Naive thymus-derived CD8-positive, alpha-beta T cell (primary cell): ENCODE data around the gene CSAG2. TPM values are rescaled to one million over a fixed set of nuclear protein-coding genes. Genes with fewer than 3 reads are reported as not detected.
"Not testable (repeated sequence)": the region's sequence is repeated elsewhere in the genome, so short reads cannot be mapped to it uniquely, and the experiment has no call there.

Source experiments
- ATAC-seq, 2 donors: fragments of 150-1000 bp; cut with Tn5 transposase in 1 of 2; sonication (Bioruptor Pico), chemical (Tn5 transposase) in 1 of 2; 1 replicate in 1 of 2; 2 replicates in 1 of 2; pipeline ENCODE4 v1.10.0; 2021; ENCODE audit warnings: mild to moderate bottlenecking in 2 of 2, moderate library complexity in 2 of 2
- POLR2A ChIA-PET: fragments of 350-600 bp; sonication (Branson Sonifier 250); formaldehyde crosslinking; loops from one replicate; lab custom pipeline; 2021; ENCODE audit warnings: antibody characterized with exemption; lab: Charles Lee
- DNase-seq, 10 donors: peaks; one replicate each; pipeline versions ENCODE4 v3.0.0 to v3.0.0-alpha.2; 2020 to 2022
- H3K27ac Mint-ChIP-seq, 10 donors: one replicate each; pipeline ENCODE4 v1.8.0; 2020 to 2022; ENCODE audit warnings: mild to moderate bottlenecking in 10 of 10, mixed read lengths in 10 of 10, moderate library complexity in 4 of 10, inconsistent platforms in 1 of 10
- H3K27me3 Mint-ChIP-seq, 5 donors: one replicate each; pipeline ENCODE4 v1.8.0; 2021 to 2022; ENCODE audit warnings: mixed read lengths in 5 of 5
- H3K36me3 Mint-ChIP-seq, 3 donors: one replicate each; pipeline ENCODE4 v1.8.0; 2020 to 2022; ENCODE audit warnings: mixed read lengths in 3 of 3, mild to moderate bottlenecking in 2 of 3, inconsistent platforms in 1 of 3
- H3K4me1 Mint-ChIP-seq, 4 donors: one replicate each; pipeline ENCODE4 v1.8.0; 2021 to 2022; ENCODE audit warnings: mixed read lengths in 4 of 4
- H3K4me3 Mint-ChIP-seq, 10 donors: one replicate each; pipeline ENCODE4 v1.8.0; 2020 to 2022; ENCODE audit warnings: mild to moderate bottlenecking in 10 of 10, mixed read lengths in 10 of 10, moderate library complexity in 6 of 10, inconsistent platforms in 1 of 10
- H3K9me3 Mint-ChIP-seq, 9 donors: one replicate each; pipeline ENCODE4 v1.8.0; 2020 to 2022; ENCODE audit warnings: mixed read lengths in 9 of 9, mild to moderate bottlenecking in 3 of 9, inconsistent platforms in 1 of 9, moderate library complexity in 1 of 9
- polyA plus RNA-seq, 3 donors: library from polyadenylated mRNA; unstranded; fragments of 300-500 nt; fragmentation: Illumina TruSeq; gene quantifications; one replicate each; pipeline ENCODE4 v1.2.3, GENCODE V29; 2021
- total RNA-seq, 8 experiments: library from RNA in 2 of 8; stranded (reverse) in 2 of 8; gene quantifications; one replicate each; pipeline ENCODE4 v1.2.3 and lab custom pipeline; 2021 to 2026

CSAG2 gene, protein sequence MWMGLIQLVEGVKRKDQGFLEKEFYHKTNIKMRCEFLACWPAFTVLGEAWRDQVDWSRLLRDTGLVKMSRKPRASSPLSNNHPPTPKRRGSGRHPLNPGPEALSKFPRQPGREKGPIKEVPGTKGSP
- not detected for total RNA-seq
- polyA plus RNA-seq, result not detected
- total RNA-seq (lab: John Stamatoyannopoulos, UW), result 0 reads per million in 6 experiments

- H3K36me3 Mint-ChIP-seq, H3K27ac Mint-ChIP-seq, POLR2A ChIA-PET, DNase-seq, H3K4me3 Mint-ChIP-seq, ATAC-seq, H3K4me1 Mint-ChIP-seq, H3K27me3 Mint-ChIP-seq, H3K9me3 Mint-ChIP-seq: not testable (repeated sequence)
Observed at GRCh38 chrX:152709173-152709572, at the start of gene CSAG2. Gene CSAG2, minus strand, starts transcription at chrX:152709273. Its CDS starts 161 bp downstream, at chrX:152709112.

DNA sequence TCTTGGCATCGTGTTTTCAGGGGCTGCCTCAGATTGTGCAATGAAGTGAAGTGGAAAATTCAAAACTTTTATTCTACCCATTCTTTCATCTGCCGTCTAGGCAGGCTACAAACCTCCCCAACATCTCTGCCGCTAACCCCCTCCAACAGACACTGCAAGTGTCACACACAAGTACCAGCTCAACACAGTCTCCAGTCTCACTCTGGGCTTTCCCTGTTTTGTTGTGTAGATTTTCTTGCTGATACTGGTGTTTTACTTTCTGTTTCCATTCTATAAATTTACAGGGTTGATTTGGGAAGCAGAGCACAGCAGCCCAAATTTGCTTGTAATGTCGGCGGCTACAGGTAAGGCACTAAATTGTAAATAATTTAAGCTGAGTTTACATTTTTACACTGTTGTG is 45.8 kb upstream of the CSAG2 start:
- H3K9me3 Mint-ChIP-seq, H3K27ac Mint-ChIP-seq, ATAC-seq, H3K27me3 Mint-ChIP-seq, H3K36me3 Mint-ChIP-seq, H3K4me1 Mint-ChIP-seq, DNase-seq, H3K4me3 Mint-ChIP-seq, POLR2A ChIA-PET: not testable (repeated sequence)

GRCh38 chrX:152753686-152754650 is 44.9 kb upstream of the CSAG2 start, which contains the start of gene MAGEA2:
Gene MAGEA2, minus strand, starts transcription at chrX:152753842. Its CDS starts 2,479 bp downstream, at chrX:152751363.
- H3K27ac Mint-ChIP-seq, H3K27me3 Mint-ChIP-seq, H3K4me1 Mint-ChIP-seq, H3K36me3 Mint-ChIP-seq, POLR2A ChIA-PET, ATAC-seq, H3K4me3 Mint-ChIP-seq, DNase-seq, H3K9me3 Mint-ChIP-seq: not testable (repeated sequence)

DNA sequence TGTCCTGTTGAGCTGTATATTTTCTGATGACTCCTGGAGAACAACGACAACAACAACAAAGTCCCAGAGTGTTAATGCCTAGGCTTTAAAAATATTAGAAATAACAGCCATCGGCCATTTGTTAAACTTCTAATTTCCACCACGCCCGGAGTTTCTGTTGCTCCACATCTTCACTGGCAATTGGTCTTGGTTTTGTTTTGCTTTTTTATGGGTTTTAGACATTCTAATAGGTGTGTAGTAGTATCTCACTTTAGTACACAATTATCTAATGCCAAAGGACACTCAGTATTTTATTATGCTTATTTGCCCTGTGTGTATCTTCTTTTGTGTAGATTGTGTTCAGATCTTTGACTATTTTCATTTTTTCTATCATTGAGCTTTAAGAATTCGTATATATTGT is 29.5 kb upstream of the CSAG2 start:
- DNase-seq (no peak), ATAC-seq (no peak)
- POLR2A ChIA-PET, result no interaction called here
- Mint-ChIP-seq H3K4me3 (no peak overlapping the region), H3K4me1 (no peaks in the 10 kb centered on the region), H3K36me3 (no peaks in the 10 kb centered on the region), H3K9me3 (no peaks in the 10 kb centered on the region), H3K27ac (no peak overlapping the region), H3K27me3 (peaks cover 0 to 6% (median 0%) of the 10 kb centered on the region in 5 donors)

DNA sequence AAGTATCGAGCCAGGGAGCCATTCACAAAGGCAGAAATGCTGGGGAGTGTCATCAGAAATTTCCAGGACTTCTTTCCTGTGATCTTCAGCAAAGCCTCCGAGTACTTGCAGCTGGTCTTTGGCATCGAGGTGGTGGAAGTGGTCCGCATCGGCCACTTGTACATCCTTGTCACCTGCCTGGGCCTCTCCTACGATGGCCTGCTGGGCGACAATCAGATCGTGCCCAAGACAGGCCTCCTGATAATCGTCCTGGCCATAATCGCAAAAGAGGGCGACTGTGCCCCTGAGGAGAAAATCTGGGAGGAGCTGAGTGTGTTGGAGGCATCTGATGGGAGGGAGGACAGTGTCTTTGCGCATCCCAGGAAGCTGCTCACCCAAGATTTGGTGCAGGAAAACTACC is 27.5 kb upstream of the CSAG2 start:
- H3K36me3 Mint-ChIP-seq, DNase-seq, H3K4me3 Mint-ChIP-seq, H3K27ac Mint-ChIP-seq, H3K9me3 Mint-ChIP-seq, H3K4me1 Mint-ChIP-seq, H3K27me3 Mint-ChIP-seq, ATAC-seq, POLR2A ChIA-PET: not testable (repeated sequence)

DNA sequence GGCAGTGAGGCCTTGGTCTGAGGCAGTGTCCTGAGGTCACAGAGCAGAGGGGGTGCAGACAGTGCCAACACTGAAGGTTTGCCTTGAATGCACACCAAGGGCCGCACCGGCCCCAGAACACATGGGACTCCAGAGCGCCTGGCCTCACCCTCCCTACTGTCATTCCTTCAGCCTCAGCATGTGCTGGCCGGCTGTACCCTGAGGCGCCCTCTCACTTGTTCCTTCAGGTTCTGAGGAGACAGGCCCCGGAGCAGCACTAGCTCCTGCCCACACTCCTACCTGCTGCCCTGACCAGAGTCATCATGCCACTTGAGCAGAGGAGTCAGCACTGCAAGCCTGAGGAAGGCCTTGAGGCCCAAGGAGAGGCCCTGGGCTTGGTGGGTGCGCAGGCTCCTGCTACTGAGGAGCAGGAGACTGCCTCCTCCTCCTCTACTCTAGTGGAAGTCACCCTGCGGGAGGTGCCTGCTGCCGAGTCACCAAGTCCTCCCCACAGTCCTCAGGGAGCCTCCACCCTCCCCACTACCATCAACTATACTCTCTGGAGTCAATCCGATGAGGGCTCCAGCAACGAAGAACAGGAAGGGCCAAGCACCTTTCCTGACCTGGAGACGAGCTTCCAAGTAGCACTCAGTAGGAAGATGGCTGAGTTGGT is 26.9 kb upstream of the CSAG2 start:
- H3K27ac Mint-ChIP-seq, result no peak overlapping the region
- H3K27me3 Mint-ChIP-seq, result peaks cover 0 to 3% (median 0%) of the 10 kb centered on the region in 5 donors
- DNase-seq (no peak), ATAC-seq (no peak)
- H3K4me3 Mint-ChIP-seq, result no peak overlapping the region
- H3K4me1 Mint-ChIP-seq, result no peaks in the 10 kb centered on the region
- H3K36me3 Mint-ChIP-seq, result no peaks in the 10 kb centered on the region
- H3K9me3 Mint-ChIP-seq, result no peaks in the 10 kb centered on the region
- POLR2A ChIA-PET, result no interaction called here

GRCh38 chrX:152735101-152735500 is 26.0 kb upstream of the CSAG2 start:
- ATAC-seq (no peak), DNase-seq (no peak)
- Mint-ChIP-seq H3K27ac (no peak overlapping the region), H3K36me3 (no peaks in the 10 kb centered on the region), H3K9me3 (no peaks in the 10 kb centered on the region), H3K4me3 (no peak overlapping the region), H3K27me3 (peaks cover 0 to 3% (median 0%) of the 10 kb centered on the region in 5 donors), H3K4me1 (no peaks in the 10 kb centered on the region)
- POLR2A ChIA-PET, result no interaction called here

GRCh38 chrX:152734143-152734858 is 25.2 kb upstream of the CSAG2 start:
- H3K4me3 Mint-ChIP-seq, H3K4me1 Mint-ChIP-seq, H3K9me3 Mint-ChIP-seq, H3K27ac Mint-ChIP-seq, POLR2A ChIA-PET, ATAC-seq, H3K27me3 Mint-ChIP-seq, DNase-seq, H3K36me3 Mint-ChIP-seq: not testable (repeated sequence)

DNA sequence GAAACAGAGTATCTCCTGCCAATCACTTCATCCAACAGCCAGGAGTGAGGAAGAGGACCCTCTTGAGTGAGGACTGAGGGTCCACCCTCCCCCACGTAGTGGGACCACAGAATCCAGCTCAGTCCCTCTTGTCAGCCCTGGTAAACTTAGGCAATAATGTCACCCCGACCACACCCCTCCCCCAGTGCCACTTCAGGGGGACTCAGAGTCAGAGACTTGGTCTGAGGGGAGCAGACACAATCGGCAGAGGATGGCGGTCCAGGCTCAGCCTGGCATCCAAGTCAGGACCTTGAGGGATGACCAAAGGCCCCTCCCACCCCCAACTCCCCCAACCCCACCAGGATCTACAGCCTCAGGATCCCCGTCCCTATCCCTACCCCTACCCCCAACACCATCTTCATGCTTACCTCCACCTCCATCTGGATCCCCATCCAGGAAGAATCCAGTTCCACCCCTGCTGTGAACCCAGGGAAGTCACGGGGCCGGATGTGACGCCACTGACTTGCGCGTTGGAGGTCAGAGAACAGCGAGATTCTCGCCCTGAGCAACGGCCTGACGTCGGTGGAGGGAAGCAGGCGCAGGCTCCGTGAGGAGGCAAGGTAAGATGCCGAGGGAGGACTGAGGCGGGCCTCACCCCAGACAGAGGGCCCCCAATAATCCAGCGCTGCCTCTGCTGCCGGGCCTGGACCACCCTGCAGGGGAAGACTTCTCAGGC is 24.3 kb upstream of the CSAG2 start, which contains the start of the genes CSAG1 and MAGEA12:
Gene CSAG1 (minus strand): TSS at position 461 of the 715 bp plus-strand sequence. CDS start 1,261 bp downstream, outside the sequence.
Gene MAGEA12 (plus strand): TSS at position 497 of the 715 bp plus-strand sequence. CDS start 2,405 bp downstream, outside the sequence.
- no peaks in the 10 kb centered on the region for H3K4me1 Mint-ChIP-seq
- H3K27ac Mint-ChIP-seq, result no peak within 1 kb of the TSS
- no peaks in the 10 kb centered on the region for H3K36me3 Mint-ChIP-seq
- no peak for DNase-seq
- H3K9me3 Mint-ChIP-seq, result no peaks in the 10 kb centered on the region
- POLR2A ChIA-PET, result no interaction called here
- H3K27me3 Mint-ChIP-seq, result peaks cover 0 to 3% (median 0%) of the 10 kb centered on the region in 5 donors
- no peak for ATAC-seq
- H3K4me3 Mint-ChIP-seq, result no peak within 1 kb of the TSS

DNA sequence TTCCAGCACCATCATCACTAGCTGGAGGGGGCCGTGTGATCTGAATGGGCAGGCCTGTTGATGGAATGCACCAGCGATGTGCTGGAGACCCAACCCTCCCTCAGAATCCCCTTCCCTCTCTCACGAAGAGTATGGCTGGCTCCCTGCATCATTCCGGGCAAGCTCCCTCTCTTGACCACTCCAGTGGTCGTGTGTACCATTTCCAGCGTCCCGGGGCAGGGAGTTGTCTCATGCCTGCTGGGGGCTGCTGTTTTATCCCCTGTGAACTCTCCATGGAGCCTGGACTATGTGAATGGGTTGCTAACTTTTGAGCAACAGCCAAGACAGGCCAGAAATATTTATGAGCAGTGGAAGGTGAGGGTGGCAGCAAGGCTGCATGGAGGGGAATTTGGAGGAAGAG is 16.3 kb upstream of the CSAG2 start:
- Mint-ChIP-seq H3K9me3 (no peaks in the 10 kb centered on the region), H3K27ac (no peak overlapping the region), H3K36me3 (no peaks in the 10 kb centered on the region), H3K27me3 (peaks cover 0 to 9% (median 0%) of the 10 kb centered on the region in 5 donors), H3K4me3 (no peak overlapping the region), H3K4me1 (no peaks in the 10 kb centered on the region)
- DNase-seq (no peak), ATAC-seq (no peak)
- POLR2A ChIA-PET, result no interaction called here

- H3K27me3 Mint-ChIP-seq, H3K27ac Mint-ChIP-seq, H3K4me1 Mint-ChIP-seq, H3K36me3 Mint-ChIP-seq, H3K9me3 Mint-ChIP-seq, POLR2A ChIA-PET, DNase-seq, ATAC-seq, H3K4me3 Mint-ChIP-seq: not testable (repeated sequence)
Observed at GRCh38 chrX:152713815-152714787, 5.0 kb upstream of the CSAG2 start, which contains the start of gene MAGEA2B. Gene MAGEA2B, plus strand, starts transcription at chrX:152714628. Its CDS starts 2,479 bp downstream, at chrX:152717107.
